ENCODE measurements around the gene SLC39A10. TPM values are rescaled to one million over a fixed set of nuclear protein-coding genes. Genes with fewer than 3 reads are reported as not detected.

SLC39A10 gene
- total RNA-seq, 1 donor from 2014 or later: 46.6 TPM

GRCh38 chr2:195722075-195722474, 65.0 kb downstream of the SLC39A10 start:
- H3K36me3 ChIP-seq (ENCODE audit: control insufficient read depth, insufficient read depth, low read length): no peaks in the 10 kb centered on the region
- H3K4me3 ChIP-seq (ENCODE audit: low read depth, low read length): no peak overlapping the region
- DNase-seq (ENCODE audit: low read depth): no peak
- no peaks in the 10 kb centered on the region for H3K27me3 ChIP-seq (ENCODE audit: control insufficient read depth, insufficient read depth, low read length)
- TF ChIP-seq CTCF (IDR thresholded peaks at IDR 0.05; ENCODE audit: insufficient read depth, low read length, poor library complexity, severe bottlenecking): no peak

DNA sequence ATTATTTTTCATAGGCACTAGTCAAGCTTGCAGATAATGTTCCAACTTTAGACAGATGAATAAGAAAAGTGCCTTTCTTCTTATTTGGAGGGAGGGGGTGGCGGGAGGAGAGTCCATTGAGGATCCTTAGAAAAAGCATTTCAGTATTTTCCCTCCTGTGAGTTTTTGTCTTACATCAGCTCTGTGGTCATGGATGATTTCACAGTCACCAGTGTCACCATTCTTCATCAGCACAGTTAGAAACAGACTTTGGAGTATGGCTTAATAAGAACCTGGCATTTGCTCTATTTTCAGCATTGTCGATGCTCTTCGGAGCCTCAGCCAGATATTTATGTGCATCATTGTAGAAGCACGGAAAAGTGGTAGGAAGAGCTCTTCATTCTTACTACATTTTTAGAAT, 70.1 kb downstream of the SLC39A10 start:
- no peak overlapping the region for H3K4me3 ChIP-seq (ENCODE audit: low read depth, low read length)
- H3K36me3 ChIP-seq (ENCODE audit: control insufficient read depth, insufficient read depth, low read length): peaks cover 1% of the 10 kb centered on the region
- H3K27me3 ChIP-seq (ENCODE audit: control insufficient read depth, insufficient read depth, low read length): no peaks in the 10 kb centered on the region
- no peak for DNase-seq (ENCODE audit: low read depth)
- no peak for TF ChIP-seq CTCF (IDR thresholded peaks at IDR 0.05; ENCODE audit: insufficient read depth, low read length, poor library complexity, severe bottlenecking)

GRCh38 chr2:195730912-195731311, 73.9 kb downstream of the SLC39A10 start:
- no peak for TF ChIP-seq CTCF (IDR thresholded peaks at IDR 0.05; ENCODE audit: insufficient read depth, low read length, poor library complexity, severe bottlenecking)
- no peak overlapping the region for H3K4me3 ChIP-seq (ENCODE audit: low read depth, low read length)
- peaks cover 1% of the 10 kb centered on the region for H3K36me3 ChIP-seq (ENCODE audit: control insufficient read depth, insufficient read depth, low read length)
- H3K27me3 ChIP-seq (ENCODE audit: control insufficient read depth, insufficient read depth, low read length): no peaks in the 10 kb centered on the region
- DNase-seq (ENCODE audit: low read depth): no peak

GRCh38 chr2:195732574-195732973, 75.5 kb downstream of the SLC39A10 start:
- H3K4me3 ChIP-seq (ENCODE audit: low read depth, low read length): no peak overlapping the region
- TF ChIP-seq CTCF (IDR thresholded peaks at IDR 0.05; ENCODE audit: insufficient read depth, low read length, poor library complexity, severe bottlenecking): no peak
- H3K36me3 ChIP-seq (ENCODE audit: control insufficient read depth, insufficient read depth, low read length): peaks cover 1% of the 10 kb centered on the region
- no peaks in the 10 kb centered on the region for H3K27me3 ChIP-seq (ENCODE audit: control insufficient read depth, insufficient read depth, low read length)
- no peak for DNase-seq (ENCODE audit: low read depth)

DNA sequence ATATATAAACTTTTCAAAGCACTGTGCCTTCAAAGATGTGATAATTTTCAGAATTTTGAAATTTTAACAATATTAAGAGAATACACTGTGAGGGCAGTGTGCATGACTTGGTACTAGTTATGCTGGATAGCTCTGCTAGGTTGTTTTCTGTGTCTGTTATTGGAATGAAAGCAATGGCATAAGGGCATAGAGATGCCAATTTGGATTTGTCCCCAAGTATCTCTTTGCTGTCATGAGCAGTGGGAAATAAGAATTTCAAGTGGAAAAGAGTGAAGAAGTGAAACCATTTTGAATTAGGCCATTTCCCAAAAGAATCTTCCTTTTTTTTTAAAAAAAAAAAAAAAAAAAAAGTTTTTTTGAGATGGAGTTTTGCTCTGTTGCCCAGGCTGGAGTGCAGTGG, 76.8 kb downstream of the SLC39A10 start:
- Histone ChIP-seq H3K27me3 (ENCODE audit: control insufficient read depth, insufficient read depth, low read length) (no peaks in the 10 kb centered on the region), H3K36me3 (ENCODE audit: control insufficient read depth, insufficient read depth, low read length) (peaks cover 1% of the 10 kb centered on the region), H3K4me3 (ENCODE audit: low read depth, low read length) (no peak overlapping the region)
- DNase-seq (ENCODE audit: low read depth): no peak
- TF ChIP-seq CTCF (IDR thresholded peaks at IDR 0.05; ENCODE audit: insufficient read depth, low read length, poor library complexity, severe bottlenecking): no peak

- no peaks in the 10 kb centered on the region for H3K27me3 ChIP-seq (ENCODE audit: control insufficient read depth, insufficient read depth, low read length)
- H3K4me3 ChIP-seq (ENCODE audit: low read depth, low read length): no peak overlapping the region
- TF ChIP-seq CTCF (IDR thresholded peaks at IDR 0.05; ENCODE audit: insufficient read depth, low read length, poor library complexity, severe bottlenecking): no peak
- H3K36me3 ChIP-seq (ENCODE audit: control insufficient read depth, insufficient read depth, low read length): no peaks in the 10 kb centered on the region
- no peak for DNase-seq (ENCODE audit: low read depth)
Measured at GRCh38 chr2:195734395-195734794, 77.4 kb downstream of the SLC39A10 start.

All from kidney epithelial cell (primary cell).